Fibroblast of lung (primary cell): ENCODE measurements around the gene CTNNA2. TPM values are rescaled to one million over a fixed set of nuclear protein-coding genes. Genes with fewer than 3 reads are reported as not detected.

ENCODE experiments used
- DNase-seq, 2 donors: peaks; one replicate each; pipeline versions ENCODE4 v3.0.0 to v3.0.0-alpha.2; 2010; ENCODE audit warnings: low read depth in 2 of 2
- H2AFZ ChIP-seq: 2 replicates; pipeline ENCODE4 v1.5.1; 2012; ENCODE audit warnings: low read length, control low read depth, inconsistent platforms
- H3K27ac ChIP-seq: 2 replicates; pipeline ENCODE4 v1.5.1; 2011; ENCODE audit warnings: low read length, control low read depth; ENCODE audit not compliant: insufficient read depth
- H3K27me3 ChIP-seq: 2 replicates; pipeline ENCODE4 v1.5.1; 2011; ENCODE audit warnings: mild to moderate bottlenecking, low read length; ENCODE audit not compliant: control insufficient read depth, insufficient read depth
- H3K36me3 ChIP-seq: 2 replicates; pipeline ENCODE4 v1.5.1; 2011; ENCODE audit warnings: low read length; ENCODE audit not compliant: control insufficient read depth, insufficient read depth
- H3K4me1 ChIP-seq: 2 replicates; pipeline ENCODE4 v1.5.1; 2011; ENCODE audit warnings: low read length; ENCODE audit not compliant: control insufficient read depth, insufficient read depth; ENCODE audit errors: extremely low read depth
- H3K4me2 ChIP-seq: 2 replicates; pipeline ENCODE4 v1.5.1; 2011; ENCODE audit warnings: low read length, control low read depth; ENCODE audit not compliant: insufficient read depth; ENCODE audit errors: extremely low read depth
- H3K4me3 ChIP-seq, 4 experiments: fragments of 200-600 bp in 1 of 4; sonication (generic) in 1 of 4; replicated peaks in 1 of 4; 2 replicates each; pipeline ENCODE4 v1.5.1; 2011 to 2016; ENCODE audit warnings: low read length in 4 of 4, low read depth in 3 of 4, mild to moderate bottlenecking in 3 of 4, control low read depth in 2 of 4, inconsistent platforms in 1 of 4, mixed read lengths in 1 of 4; ENCODE audit not compliant: insufficient read depth in 1 of 4; ENCODE audit errors: control extremely low read depth in 1 of 4
- H3K79me2 ChIP-seq: 2 replicates; pipeline ENCODE4 v1.5.1; 2012; ENCODE audit warnings: mild to moderate bottlenecking, low read length, inconsistent platforms; ENCODE audit not compliant: control insufficient read depth, insufficient read depth
- H3K9ac ChIP-seq: 2 replicates; pipeline ENCODE4 v1.5.1; 2011; ENCODE audit warnings: mild to moderate bottlenecking, low read length, control low read depth; ENCODE audit not compliant: insufficient read depth
- H3K9me3 ChIP-seq: 2 replicates; pipeline ENCODE4 v1.5.1; 2012; ENCODE audit warnings: low read depth, low read length; ENCODE audit not compliant: control insufficient read depth, insufficient read depth
- H4K20me1 ChIP-seq: 2 replicates; pipeline ENCODE4 v1.5.1; 2011; ENCODE audit warnings: low read length; ENCODE audit not compliant: control insufficient read depth, insufficient read depth; ENCODE audit errors: extremely low read depth
- CTCF ChIP-seq, 2 donors: IDR thresholded peaks in 1 of 2; conservative IDR thresholded peaks in 1 of 2; 1 replicate in 1 of 2; 2 replicates in 1 of 2; pipeline ENCODE4 v1.5.1; 2011 to 2012; ENCODE audit warnings: low read length in 2 of 2, control low read depth in 1 of 2, inconsistent platforms in 1 of 2, low read depth in 1 of 2, mild to moderate bottlenecking in 1 of 2
- EZH2 ChIP-seq: IDR thresholded peaks from 2 replicates; pipeline ENCODE4 v1.5.1; 2012; ENCODE audit warnings: low read length, control low read depth, mild to moderate bottlenecking; ENCODE audit errors: missing control alignments
- polyA plus RNA-seq, 2 donors: library from polyadenylated mRNA; depleted of rRNA in 1 of 2; stranded (reverse) in 1 of 2; unstranded in 1 of 2; fragments of >200 nt; gene quantifications; 2 replicates each; pipeline ENCODE4 v1.2.1, GENCODE V29; 2011 to 2012; ENCODE audit warnings: missing spikeins in 1 of 2
- total RNA-seq: library from RNA; depleted of rRNA; stranded (reverse); fragments of >200 nt; gene quantifications from 2 replicates; pipeline ENCODE4 v1.2.1, GENCODE V29; 2014

The CTNNA2 gene
- total and polyA plus RNA-seq, 2 donors (not counting 1 experiment from before 2014, with no cell fraction given), result not detected

GRCh38 chr2:80009211-80009610 is 496.4 kb downstream of the CTNNA2 start:
- H3K27ac ChIP-seq, result no peak overlapping the region

DNA sequence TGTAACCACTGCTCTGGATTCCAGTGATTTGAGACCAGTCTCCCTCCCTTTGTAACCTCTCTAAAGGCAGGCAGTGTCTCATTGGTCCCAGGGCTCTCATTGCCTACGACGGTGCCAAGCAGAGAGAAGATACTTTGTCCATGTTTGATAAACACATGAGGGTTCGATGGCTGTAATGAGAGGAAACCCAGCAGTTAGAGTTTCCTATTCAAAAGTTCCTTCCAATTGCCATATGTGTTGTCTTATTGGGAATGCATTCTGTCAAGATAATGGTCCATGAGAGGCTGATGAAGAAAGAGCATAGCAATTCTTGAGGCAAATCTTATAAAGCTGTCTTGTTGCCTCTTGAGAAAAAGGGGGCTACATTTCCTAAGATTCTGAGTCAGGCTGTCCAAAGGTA is 499.2 kb downstream of the CTNNA2 start:
- no peaks in the 10 kb centered on the region for H3K36me3 ChIP-seq
- TF ChIP-seq CTCF (conservative IDR thresholded peaks at IDR 0.05 in 1 of 2, IDR thresholded peaks at IDR 0.05 in 1 of 2; ENCODE audit: low read depth in 1 of 2, low read length in 2 of 2), result no peak
- no peak for TF ChIP-seq EZH2
- no peak overlapping the region for H3K27ac ChIP-seq
- H2AFZ ChIP-seq, result no peak overlapping the region
- no peak overlapping the region for H3K9ac ChIP-seq
- no peaks in the 10 kb centered on the region for H3K4me1 ChIP-seq
- no peaks in the 10 kb centered on the region for H3K79me2 ChIP-seq
- no peaks in the 10 kb centered on the region for H4K20me1 ChIP-seq
- H3K4me2 ChIP-seq, result no peak overlapping the region
- no peaks in the 10 kb centered on the region for H3K9me3 ChIP-seq
- DNase-seq, result no peak
- H3K4me3 ChIP-seq, result no peak overlapping the region
- no peaks in the 10 kb centered on the region for H3K27me3 ChIP-seq

More at GRCh38 chr2:80009211-80009610, 496.4 kb downstream of the CTNNA2 start:
- no peak overlapping the region for H3K9ac ChIP-seq
- H3K27me3 ChIP-seq, result no peaks in the 10 kb centered on the region
- TF ChIP-seq EZH2 (no peak), CTCF (conservative IDR thresholded peaks at IDR 0.05 in 1 of 2, IDR thresholded peaks at IDR 0.05 in 1 of 2; ENCODE audit: low read depth in 1 of 2, low read length in 2 of 2) (no peak)
- H2AFZ ChIP-seq, result no peak overlapping the region
- H3K4me2 ChIP-seq, result no peak overlapping the region
- DNase-seq, result no peak
- no peaks in the 10 kb centered on the region for H3K4me1 ChIP-seq
- no peaks in the 10 kb centered on the region for H4K20me1 ChIP-seq
- H3K4me3 ChIP-seq, result no peak overlapping the region
- H3K36me3 ChIP-seq, result no peaks in the 10 kb centered on the region
- H3K9me3 ChIP-seq, result no peaks in the 10 kb centered on the region
- no peaks in the 10 kb centered on the region for H3K79me2 ChIP-seq

DNA sequence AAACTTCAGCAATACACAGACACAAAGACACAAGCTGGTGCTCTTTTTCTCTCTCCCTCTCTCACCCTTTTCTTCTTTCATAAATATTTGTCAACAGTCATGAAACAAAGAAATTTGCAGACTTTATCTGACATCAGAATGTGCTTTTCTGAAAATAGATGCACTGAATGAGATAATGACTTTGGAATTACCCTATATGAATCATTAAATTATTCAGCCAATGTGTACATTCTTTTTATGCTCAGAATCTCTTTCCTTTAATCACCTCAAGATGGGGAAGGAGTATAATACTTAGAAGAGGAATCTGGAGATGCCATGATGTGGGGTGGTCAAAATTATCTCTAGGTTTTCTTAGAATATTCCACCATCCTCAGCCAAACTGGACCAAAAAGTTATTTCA is 501.8 kb downstream of the CTNNA2 start:
- H3K4me2 ChIP-seq, result no peak overlapping the region

More for the DNA sequence above, 501.8 kb downstream of the CTNNA2 start:
- Histone ChIP-seq H3K27ac (no peak overlapping the region), H3K4me1 (no peaks in the 10 kb centered on the region), H3K9ac (no peak overlapping the region), H3K36me3 (no peaks in the 10 kb centered on the region), H2AFZ (no peak overlapping the region), H4K20me1 (no peaks in the 10 kb centered on the region), H3K79me2 (no peaks in the 10 kb centered on the region), H3K27me3 (no peaks in the 10 kb centered on the region), H3K9me3 (no peaks in the 10 kb centered on the region), H3K4me3 (no peak overlapping the region)
- TF ChIP-seq CTCF (conservative IDR thresholded peaks at IDR 0.05 in 1 of 2, IDR thresholded peaks at IDR 0.05 in 1 of 2; ENCODE audit: low read depth in 1 of 2, low read length in 2 of 2) (no peak), EZH2 (no peak)
- peak in 1 of 2 donors; percentile 13 for DNase-seq
